RWPE1 (cell line): ENCODE measurements around the gene SPG21.

Source experiments
- CTCF ChIA-PET: fragments of 350-600 bp; sonication (Branson Sonifier 250); formaldehyde crosslinking; extraction: SDS; loops from one replicate; lab custom pipeline; 2021; lab: Yijun Ruan, JAX
- POLR2A ChIA-PET: fragments of 400-600 bp; formaldehyde crosslinking; extraction: SDS; loops from one replicate; lab custom pipeline; 2020; ENCODE audit warnings: antibody characterized with exemption; ENCODE audit not compliant: low non-redundant PET; lab: Yijun Ruan, JAX
- DNase-seq: peaks from one replicate; pipeline ENCODE4 v3.0.0; 2012; ENCODE audit warnings: low spot score
- H3K27ac ChIP-seq: fragments of 450-650 bp; 2 replicates; pipeline ENCODE4 v1.5.1; 2017
- CTCF ChIP-seq: fragments of 450-650 bp; conservative IDR thresholded peaks from 2 replicates; pipeline ENCODE4 v1.5.1; 2017; ENCODE audit warnings: low read depth, mild to moderate bottlenecking

The SPG21 gene

GRCh38 chr15:64982472-64982871 is 7.2 kb downstream of the SPG21 start:
- TF ChIP-seq CTCF, result no peak
- no peak for DNase-seq
- ChIA-PET CTCF (no interaction called here), POLR2A (no interaction called here)
- no peak overlapping the region for H3K27ac ChIP-seq

- ChIA-PET POLR2A (no interaction called here), CTCF (no interaction called here)
- DNase-seq, result no peak
- no peak for TF ChIP-seq CTCF
- H3K27ac ChIP-seq, result no peak overlapping the region
Measured at GRCh38 chr15:64981812-64982431, 7.8 kb downstream of the SPG21 start.

GRCh38 chr15:64979252-64979710 is 10.4 kb downstream of the SPG21 start:
- ChIA-PET CTCF (no interaction called here), POLR2A (no interaction called here)
- no peak for DNase-seq
- H3K27ac ChIP-seq, result no peak overlapping the region
- TF ChIP-seq CTCF, result no peak

- no peak for DNase-seq
- no peak for TF ChIP-seq CTCF
- ChIA-PET POLR2A (no interaction called here), CTCF (no interaction called here)
- no peak overlapping the region for H3K27ac ChIP-seq
Measured at GRCh38 chr15:64975390-64975789, 14.3 kb downstream of the SPG21 start.

- no peak for DNase-seq
- CTCF ChIA-PET, result no interaction called here
- POLR2A ChIA-PET, result interaction anchor here (0.6 kb wide), 1 partner anchor 35 kb away, joined by 3 read pairs; no protein-coding TSS in a partner anchor
- H3K27ac ChIP-seq, result no peak overlapping the region
- TF ChIP-seq CTCF, result no peak
Measured at GRCh38 chr15:64970698-64971097, 19.0 kb downstream of the SPG21 start.

GRCh38 chr15:64969401-64969800 is 20.3 kb downstream of the SPG21 start:
- TF ChIP-seq CTCF, result no peak
- DNase-seq, result no peak
- POLR2A ChIA-PET, result no interaction called here
- CTCF ChIA-PET, result interaction anchor here (0.7 kb wide), 1 partner anchor 134 kb away, joined by 3 read pairs; no protein-coding TSS in a partner anchor
- H3K27ac ChIP-seq, result no peak overlapping the region
